Myocyte (in vitro differentiated cells): ENCODE measurements around the gene RNF17. TPM values are rescaled to one million over a fixed set of nuclear protein-coding genes. Genes with fewer than 3 reads are reported as not detected.
"Not testable (repeated sequence)": the region's sequence is repeated elsewhere in the genome, so short reads cannot be mapped to it uniquely, and the experiment has no call there.

Source experiments
- DNase-seq: peaks from one replicate; pipeline ENCODE4 v3.0.0-alpha.2; 2012; ENCODE audit warnings: low read depth
- polyA plus RNA-seq: library from polyadenylated mRNA; unstranded; fragments of >200 nt; gene quantifications from one replicate; pipeline ENCODE4 v1.2.1, GENCODE V29; 2012; ENCODE audit warnings: missing spikeins
- total RNA-seq: library from RNA; depleted of rRNA; stranded (reverse); fragments of >200 nt; gene quantifications from 2 replicates; pipeline ENCODE4 v1.2.3, GENCODE V29; 2014

The RNF17 gene
- total RNA-seq, result not detected in 2 replicates
- not detected for polyA plus RNA-seq

- no peak for DNase-seq
These were observed at the start of gene RNF17 for GRCh38 chr13:24763596-24764275. RNF17 (plus strand) TSS chr13:24764169; CDS start chr13:24764204, 35 bp downstream.

GRCh38 chr13:24716011-24716410, 48.0 kb upstream of the RNF17 start:
- DNase-seq, result no peak

GRCh38 chr13:24716446-24716845, 47.5 kb upstream of the RNF17 start:
- DNase-seq, result no peak

- DNase-seq, result no peak
These were observed 46.8 kb upstream of the RNF17 start for GRCh38 chr13:24717217-24717616.

- peak; percentile 3 for DNase-seq
These were observed 45.6 kb upstream of the RNF17 start for GRCh38 chr13:24718192-24718965.

DNA sequence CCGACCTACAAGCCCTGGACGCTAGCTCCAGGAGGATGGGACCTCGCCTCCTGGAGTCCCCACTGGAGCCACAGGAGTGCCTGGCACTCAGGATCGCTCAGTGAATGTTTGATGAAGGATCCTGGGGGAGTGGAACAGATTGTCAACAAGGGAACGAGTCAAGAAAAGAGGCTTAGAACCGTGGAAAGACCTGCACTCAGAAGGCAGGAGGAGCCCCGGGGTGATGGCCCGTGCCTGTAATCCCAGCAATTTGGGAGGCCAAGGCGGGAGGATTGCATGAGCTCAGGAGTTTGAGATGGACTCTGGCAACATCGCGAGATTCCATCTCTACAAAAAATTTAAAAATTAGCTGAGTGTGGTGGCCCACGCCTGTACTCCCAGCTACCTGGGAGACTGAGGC, 44.8 kb upstream of the RNF17 start:
- DNase-seq, result no peak

DNA sequence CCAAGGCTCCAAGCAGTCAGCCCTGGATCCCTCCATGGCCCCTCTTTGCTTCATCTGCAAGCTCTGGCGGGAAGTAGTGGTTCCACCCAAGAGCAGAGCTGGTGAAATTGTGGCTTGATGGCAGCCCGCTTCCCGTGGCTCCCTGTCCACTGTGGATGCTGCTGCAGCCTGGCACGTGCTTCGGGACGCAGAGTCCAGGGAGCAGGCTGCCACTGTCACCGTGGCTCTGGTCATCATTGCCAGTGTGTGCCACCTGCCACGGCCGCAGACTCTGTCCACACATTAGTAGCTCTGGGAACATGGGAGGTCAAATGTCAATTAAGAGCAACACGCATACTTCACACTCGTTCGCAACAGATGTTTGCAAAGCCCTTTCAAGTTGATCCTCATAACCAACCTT, 40.8 kb upstream of the RNF17 start:
- DNase-seq, result no peak

GRCh38 chr13:24724714-24725113, 39.3 kb upstream of the RNF17 start:
- DNase-seq, result no peak

GRCh38 chr13:24725379-24725778, 38.6 kb upstream of the RNF17 start:
- DNase-seq, result no peak

GRCh38 chr13:24727731-24728601, 36.0 kb upstream of the RNF17 start:
- DNase-seq, result peak; percentile 77

DNA sequence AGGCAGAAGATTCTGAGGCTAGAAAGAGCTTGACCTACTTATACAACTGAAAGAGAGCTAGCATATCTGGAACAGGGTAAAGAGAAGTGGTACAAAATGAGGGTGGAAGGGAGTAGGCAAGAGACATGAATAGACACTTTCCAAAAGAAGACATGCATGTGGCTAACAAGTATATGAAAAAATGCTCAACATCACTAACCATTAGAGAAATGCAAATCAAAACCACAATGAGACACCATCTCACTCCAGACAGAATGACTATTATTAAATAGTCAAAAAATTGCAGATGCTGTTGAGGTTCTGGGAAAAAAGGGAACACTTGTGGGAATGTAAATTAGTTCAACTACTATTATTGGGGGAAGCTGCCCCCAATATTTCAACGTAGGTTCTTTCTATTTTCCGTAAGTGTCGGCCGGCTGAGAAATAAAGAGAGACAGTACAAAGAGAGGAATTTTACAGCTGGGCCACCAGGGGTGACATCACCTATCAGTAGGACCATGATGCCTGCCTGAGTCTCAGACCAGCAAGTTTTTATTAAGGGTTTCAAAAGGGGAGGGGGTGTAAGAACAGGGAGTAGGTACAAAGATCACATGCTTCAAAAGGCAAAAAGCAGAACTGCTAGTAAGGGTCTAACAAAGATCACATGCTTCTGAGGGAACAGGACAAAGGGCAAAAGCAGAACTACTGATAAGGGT, 32.9 kb upstream of the RNF17 start:
- not testable (repeated sequence) for DNase-seq

DNA sequence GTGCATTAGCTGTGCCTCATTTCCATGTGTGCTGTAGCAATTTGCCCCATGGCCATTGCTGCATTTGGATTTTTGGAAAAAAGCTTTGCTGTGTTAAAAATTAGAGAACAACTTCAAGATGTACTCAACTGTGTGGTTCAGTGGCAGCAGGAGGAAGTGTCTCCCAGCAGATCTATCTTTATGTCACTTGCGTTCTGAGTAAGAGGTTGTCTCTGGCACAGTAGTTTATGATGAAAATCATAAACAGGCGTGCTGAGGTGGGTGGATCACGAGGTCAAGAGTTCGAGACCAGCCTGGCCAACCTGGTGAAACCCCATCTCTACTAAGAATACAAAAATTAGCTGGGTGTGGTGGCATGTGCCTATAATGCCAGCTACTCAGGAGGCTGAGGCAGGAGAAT, 29.0 kb upstream of the RNF17 start:
- no peak for DNase-seq

- no peak for DNase-seq
These were observed 26.9 kb upstream of the RNF17 start for GRCh38 chr13:24737042-24737441.

- no peak for DNase-seq
These were observed 25.6 kb upstream of the RNF17 start for GRCh38 chr13:24738366-24738847.

GRCh38 chr13:24740014-24740890, 23.7 kb upstream of the RNF17 start:
- no peak for DNase-seq

DNA sequence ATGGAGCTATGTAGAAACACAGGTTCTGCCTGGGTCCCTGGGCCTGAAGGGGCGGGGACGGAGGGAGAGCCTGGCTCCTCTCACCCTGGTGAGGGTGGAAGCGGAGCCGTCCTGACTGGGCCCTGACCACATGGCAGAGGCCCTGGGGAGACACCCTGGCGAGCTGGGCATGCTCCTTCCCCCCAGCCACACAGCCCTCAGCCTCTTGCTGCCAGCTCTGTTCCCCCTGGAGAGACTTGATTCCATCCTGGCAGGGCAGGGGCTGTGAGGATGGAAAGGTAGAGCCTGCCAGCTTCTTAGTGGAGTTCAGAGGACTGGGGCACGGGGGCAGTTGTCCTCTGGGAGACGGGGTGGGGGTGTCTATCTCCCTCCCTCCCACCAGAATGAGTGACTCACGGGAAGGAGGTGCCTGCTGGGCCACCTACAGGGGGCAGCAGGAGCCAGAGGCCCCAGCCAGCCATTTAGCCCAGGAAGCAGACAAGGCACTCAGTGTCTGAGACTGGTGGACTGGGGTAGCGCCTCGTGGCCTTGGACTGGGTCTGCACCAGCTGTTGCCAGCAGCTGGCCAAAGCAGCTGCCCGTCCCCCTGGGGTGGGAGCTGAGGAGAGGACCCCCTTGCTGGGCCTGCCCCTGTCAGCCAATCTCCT, 22.8 kb upstream of the RNF17 start:
- no peak for DNase-seq

GRCh38 chr13:24741791-24742190, 22.2 kb upstream of the RNF17 start:
- no peak for DNase-seq

DNA sequence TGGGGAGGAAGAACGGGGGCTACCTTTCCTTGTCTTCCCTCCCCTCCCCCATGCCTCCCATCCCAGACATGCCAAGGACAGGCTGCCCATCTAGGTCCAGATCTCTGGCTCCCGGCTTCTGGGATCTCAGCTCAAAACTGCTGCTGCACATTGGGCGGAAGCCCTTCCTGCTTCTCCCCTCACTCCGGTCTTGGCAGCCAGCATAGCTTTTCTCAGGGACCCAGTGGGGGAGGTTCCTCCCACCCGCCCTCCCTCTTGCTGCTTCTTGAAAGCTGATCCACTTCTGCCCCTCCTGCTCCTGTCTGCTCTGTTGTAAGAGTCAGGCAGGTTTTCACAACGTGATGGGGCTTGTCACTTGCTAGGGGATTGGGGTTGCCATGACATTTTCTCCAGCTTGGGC, 21.7 kb upstream of the RNF17 start:
- DNase-seq, result no peak

DNA sequence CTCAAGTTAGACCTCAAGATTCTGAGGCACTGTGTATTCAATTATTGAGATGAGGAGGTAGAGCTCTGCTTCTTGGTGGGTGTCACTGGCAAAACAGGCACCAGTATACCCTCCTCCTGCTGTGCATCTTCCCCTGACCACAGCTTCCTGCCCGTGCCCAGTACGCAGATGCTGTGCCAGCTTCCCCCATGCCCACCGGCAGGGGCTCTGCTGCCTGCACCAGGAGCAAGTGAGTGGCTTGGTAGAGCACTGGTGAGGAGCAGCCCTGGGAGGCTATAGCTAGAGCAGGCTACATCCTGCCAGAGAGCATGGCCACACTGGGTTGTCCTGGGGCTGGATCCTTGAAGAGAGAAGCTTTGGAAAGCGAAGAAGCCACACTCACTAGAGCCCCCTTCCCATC, 21.0 kb upstream of the RNF17 start:
- no peak for DNase-seq

- DNase-seq, result no peak
These were observed 19.7 kb upstream of the RNF17 start for GRCh38 chr13:24744247-24744646.
